ENCODE data around the gene SUSD2.

SUSD2 gene

GRCh38 chr22:24185501-24186351 is 4.4 kb downstream of the SUSD2 start:
- DNase-seq (ENCODE audit: insufficient read length, low spot score) (no peak), FAIRE-seq (no peak)
- TF ChIP-seq CTCF (IDR thresholded peaks at IDR 0.05; ENCODE audit: insufficient read depth, missing control alignments): no peak

- no peak for TF ChIP-seq CTCF (IDR thresholded peaks at IDR 0.05; ENCODE audit: insufficient read depth, missing control alignments)
- DNase-seq (ENCODE audit: insufficient read length, low spot score) (no peak), FAIRE-seq (no peak)
Measured at GRCh38 chr22:24186352-24186740, 5.1 kb downstream of the SUSD2 start.

GRCh38 chr22:24186892-24187670 is 5.8 kb downstream of the SUSD2 start:
- DNase-seq (ENCODE audit: insufficient read length, low spot score) (no peak), FAIRE-seq (no peak)
- no peak for TF ChIP-seq CTCF (IDR thresholded peaks at IDR 0.05; ENCODE audit: insufficient read depth, missing control alignments)

- peak; percentile 10 for DNase-seq (ENCODE audit: insufficient read length, low spot score)
- FAIRE-seq: no peak
- TF ChIP-seq CTCF (IDR thresholded peaks at IDR 0.05; ENCODE audit: insufficient read depth, missing control alignments): no peak
Measured at GRCh38 chr22:24187731-24188644, 6.7 kb downstream of the SUSD2 start.

GRCh38 chr22:24188705-24189248 is 7.5 kb downstream of the SUSD2 start:
- no peak for TF ChIP-seq CTCF (IDR thresholded peaks at IDR 0.05; ENCODE audit: insufficient read depth, missing control alignments)
- no peak for DNase-seq (ENCODE audit: insufficient read length, low spot score)
- FAIRE-seq: no peak

- DNase-seq (ENCODE audit: insufficient read length, low spot score) (peak; percentile 98), FAIRE-seq (no peak)
Measured at GRCh38 chr22:24189249-24190158, 8.2 kb downstream of the SUSD2 start.

More at GRCh38 chr22:24189249-24190158, 8.2 kb downstream of the SUSD2 start:
- TF ChIP-seq CTCF (IDR thresholded peaks at IDR 0.05; ENCODE audit: insufficient read depth, missing control alignments): peak; percentile 79
